EL (cell line): ENCODE results near the gene GUCY2F.
A peak's percentile ranks its signal among the peaks of the same experiment; 100 is the strongest.

Experiments
- DNase-seq: peaks from one replicate; pipeline ENCODE4 v3.0.0-alpha.2; 2016

Gene GUCY2F

DNA sequence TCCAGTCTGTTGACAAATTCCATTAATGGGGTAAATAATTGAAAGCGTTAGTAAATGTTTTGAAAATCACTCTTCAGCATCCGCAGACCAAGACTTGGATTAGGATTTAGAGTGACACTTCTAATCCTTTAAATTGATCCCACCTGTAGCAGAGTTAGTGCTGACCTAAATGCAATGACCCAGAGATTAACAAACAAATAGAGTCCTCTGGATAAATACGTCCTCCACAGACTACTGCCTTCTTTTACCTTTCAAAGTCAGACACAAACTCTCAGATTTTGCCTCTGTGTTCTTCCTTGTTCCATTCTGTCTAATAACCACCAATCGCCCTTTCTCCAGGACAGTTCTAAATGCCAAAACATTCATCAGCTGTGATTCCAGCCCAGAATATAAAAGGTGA is at the start of gene GUCY2F:
GUCY2F (minus strand) TSS at position 101 of the 400 bp plus-strand sequence. CDS start 6,150 bp downstream, outside the sequence.
- DNase-seq, result no peak

DNA sequence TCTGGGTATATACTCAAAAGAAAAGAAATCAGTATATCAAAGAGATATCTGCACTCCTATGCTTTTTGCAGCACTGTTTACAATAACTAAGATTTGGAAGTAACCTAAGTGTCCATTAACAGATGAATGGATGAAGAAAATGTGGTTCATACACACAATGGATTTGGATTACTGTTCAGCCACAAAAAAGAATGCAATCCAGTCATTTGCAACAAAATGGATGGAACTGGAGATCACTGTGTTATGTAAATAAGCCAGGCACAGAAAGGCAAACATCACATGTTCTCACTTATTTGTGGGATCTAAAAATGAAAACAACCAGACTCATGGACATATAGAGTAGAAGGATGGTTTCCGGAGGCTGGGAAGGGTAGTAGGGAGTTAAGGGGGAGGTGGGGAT is 37.1 kb upstream of the GUCY2F start:
- no peak for DNase-seq

DNA sequence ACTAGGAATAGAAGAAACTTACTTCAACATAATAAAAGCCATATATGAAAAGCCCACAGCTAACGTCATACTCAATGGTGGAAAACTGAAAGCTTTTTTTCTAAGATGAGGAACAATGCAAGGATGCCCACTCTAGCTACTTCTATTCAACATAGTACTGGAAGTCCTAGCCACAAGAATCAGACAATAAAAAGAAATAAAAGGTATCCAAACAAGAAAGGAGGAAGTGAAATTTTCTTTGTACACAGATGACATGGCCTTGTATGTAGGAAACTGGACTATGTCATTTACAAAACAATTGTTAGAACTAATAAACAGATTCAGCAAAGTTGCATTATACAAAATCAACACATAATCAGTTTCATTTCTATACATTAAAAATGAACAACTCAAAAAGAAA is 29.2 kb upstream of the GUCY2F start:
- no peak for DNase-seq

DNA sequence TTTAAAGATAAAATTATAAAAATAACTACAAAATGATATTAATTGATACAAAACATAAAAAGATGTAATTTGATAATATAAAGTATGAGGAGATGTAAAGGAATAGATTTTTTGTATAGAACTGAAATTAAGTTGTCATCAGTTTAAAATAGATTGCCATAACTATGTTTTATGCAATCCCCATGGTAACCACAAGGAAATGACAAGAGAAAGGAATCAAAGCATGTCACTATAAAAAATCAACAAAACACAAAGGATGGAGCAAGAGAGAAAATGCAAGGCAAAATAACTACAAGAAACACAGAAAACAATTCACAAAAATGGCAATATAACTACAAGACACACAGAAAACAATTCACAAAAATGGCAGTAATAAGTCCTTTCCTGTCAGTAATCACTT is 27.0 kb upstream of the GUCY2F start:
- DNase-seq, result no peak

DNA sequence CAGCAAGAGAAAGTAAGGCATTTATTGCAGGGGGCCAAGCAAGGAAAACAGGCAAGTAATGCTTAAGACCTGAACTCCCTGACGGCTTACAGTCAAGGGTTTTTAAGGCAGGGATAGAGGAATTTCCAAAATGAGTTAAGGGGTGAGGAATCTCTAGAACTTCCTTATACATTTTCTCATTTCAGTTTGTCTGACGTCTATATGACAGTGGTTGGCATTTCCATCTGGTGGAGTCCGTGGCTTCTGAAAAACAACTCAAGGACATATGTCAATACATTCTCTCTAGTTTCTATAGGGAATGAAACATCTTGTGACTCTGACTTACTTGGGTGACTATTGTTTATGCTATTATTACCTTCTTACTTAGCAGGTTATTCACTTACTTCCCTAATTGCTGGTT is 19.3 kb upstream of the GUCY2F start:
- DNase-seq, result no peak

DNA sequence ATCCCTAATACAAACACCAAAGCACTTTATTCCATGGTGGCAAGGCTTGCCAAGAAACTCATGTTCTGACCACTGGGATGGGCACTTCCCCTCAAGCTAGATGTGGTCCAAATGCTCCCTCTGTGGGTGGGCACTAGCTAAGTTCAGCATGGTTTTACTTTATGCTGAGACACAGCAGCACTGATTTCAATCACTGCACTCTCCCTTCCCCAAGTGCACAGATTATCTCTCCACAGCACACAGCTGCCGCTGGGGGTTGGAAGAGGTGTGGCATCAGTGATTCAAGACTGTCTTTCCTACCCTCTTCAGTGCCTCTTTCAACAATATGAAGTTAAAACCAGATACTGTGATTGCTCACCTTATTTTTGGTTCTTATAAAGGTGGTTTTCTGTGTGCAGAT is 16.5 kb upstream of the GUCY2F start:
- no peak for DNase-seq

DNA sequence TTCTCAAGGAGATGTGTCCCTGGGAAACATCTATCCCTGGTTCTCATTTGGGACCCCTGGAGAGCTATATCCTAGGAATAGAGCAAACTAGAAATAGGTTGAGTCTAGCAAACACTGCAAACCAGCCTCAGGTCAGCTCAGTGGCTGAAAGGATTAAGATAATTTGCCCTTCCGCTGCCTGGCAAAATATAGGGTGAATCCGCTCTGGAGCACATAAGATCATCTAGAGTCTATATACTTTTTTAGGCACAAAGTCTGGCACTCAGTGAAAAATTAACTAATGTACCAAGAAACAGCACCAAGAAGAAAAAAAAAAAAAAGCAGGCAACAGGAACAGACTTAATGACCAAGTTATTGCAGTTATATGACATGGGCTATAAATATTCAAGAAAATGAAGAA is 7.3 kb upstream of the GUCY2F start:
- DNase-seq, result no peak

DNA sequence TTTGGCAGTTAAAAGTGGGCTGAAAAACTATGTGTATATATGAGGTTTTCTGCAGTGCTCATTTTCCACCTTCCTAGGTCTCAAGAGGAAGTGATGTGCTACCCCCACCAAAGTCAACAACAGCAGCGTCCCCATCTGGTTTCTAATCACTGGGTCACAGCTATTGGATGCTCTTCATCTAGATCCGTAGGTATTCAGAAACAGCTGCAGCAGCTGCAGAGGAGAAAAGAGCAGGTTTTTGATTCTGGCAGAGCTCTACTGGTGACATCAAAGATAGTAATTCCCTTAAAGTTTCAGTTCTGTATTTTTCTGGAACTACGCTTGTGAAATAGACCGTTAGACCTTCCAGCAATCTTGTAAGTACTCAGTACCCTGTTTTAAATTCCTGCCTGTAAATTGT is 5.8 kb upstream of the GUCY2F start:
- no peak for DNase-seq

DNA sequence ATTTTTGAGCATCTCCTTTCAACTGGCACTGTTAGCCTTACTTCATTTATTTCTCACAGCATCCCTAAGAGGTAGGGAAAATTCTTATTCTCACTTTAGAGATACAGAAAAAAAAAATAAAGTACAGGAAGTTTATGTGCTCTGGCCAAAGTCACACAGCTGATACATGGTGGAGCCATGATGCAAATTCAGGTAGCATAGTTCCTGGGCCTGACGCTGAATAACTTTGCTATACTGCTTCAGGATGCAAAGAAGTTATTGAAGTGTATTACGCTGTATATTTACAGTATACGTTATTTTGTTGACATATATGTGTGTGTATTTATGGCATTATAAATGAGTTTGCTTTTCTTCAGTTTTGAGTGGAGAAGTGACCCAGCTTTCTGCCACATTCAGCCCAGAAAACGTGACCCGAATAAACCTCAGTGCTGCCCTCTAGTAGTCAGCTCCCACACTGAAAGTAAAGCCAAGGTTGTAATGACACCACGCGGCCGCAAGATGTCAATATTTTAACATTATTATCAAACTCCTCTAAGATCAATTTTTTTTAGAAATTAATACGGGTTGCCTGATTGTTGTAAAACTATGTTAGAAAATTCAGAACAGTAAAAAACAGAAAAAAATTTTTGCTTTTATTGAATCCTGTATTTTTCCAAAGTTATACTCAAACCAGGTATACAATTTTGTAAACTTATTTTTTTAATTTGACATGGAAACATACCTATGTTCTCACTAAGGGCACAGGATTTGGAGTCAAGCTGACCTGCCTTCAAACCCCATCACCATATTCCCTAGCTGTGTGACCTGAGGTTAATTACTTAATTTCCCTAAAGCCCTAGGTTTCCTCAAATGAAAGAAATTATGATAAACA is 3.8 kb upstream of the GUCY2F start:
- DNase-seq, result peak; percentile 55

DNA sequence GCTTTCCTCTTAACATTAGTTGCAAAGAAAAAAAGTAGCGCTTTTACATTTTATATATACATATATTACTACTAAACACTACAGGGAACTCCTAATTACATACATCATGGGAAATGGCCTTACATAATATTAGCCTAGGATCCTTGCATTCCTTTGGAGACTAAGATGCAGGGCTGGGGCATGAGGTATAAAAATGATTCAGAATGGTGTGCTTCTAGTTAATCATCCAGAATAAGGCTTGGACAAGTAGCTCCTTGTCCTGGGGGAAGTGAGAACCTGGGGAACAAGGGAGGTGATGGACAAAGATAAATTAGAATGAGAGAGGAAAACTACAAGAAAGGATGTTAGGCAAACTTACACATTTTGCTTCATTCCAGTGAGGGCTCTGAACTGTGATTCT is 3.0 kb upstream of the GUCY2F start:
- no peak for DNase-seq

DNA sequence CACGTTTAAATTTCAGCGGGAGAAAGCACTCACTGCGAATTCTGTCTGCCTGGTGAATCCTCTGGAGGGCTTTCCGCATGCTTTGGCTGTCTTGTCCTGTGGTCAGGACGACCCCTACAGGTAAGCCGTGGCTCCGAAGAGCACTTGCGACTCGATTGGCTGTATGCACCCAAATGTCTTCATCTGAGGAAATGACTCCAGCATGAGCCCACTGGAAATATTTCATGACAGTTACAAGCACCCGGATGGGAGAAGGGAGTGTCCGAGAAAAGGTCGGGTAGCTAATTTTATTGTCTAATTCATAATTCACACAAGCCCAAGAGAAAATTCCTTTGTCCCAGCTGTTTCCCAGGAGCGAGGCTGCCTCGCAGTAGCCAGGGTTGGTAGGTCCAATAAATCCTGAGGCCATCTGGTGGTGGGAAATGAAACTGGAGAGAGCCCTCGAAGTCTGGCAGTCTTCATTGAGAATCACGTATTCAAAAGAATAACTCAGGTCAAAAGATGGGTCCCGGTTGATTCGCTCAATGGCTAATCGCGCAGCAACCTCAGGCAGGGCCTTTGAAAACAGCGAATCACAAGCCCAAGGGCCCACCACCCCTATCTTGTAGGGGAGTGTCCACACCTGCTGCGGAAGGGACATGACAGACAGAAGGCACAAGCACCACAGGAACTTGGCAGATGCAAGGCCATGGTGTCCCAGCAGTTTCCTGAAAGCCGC is 6.6 kb downstream of the GUCY2F start:
- DNase-seq, result peak; percentile 47

DNA sequence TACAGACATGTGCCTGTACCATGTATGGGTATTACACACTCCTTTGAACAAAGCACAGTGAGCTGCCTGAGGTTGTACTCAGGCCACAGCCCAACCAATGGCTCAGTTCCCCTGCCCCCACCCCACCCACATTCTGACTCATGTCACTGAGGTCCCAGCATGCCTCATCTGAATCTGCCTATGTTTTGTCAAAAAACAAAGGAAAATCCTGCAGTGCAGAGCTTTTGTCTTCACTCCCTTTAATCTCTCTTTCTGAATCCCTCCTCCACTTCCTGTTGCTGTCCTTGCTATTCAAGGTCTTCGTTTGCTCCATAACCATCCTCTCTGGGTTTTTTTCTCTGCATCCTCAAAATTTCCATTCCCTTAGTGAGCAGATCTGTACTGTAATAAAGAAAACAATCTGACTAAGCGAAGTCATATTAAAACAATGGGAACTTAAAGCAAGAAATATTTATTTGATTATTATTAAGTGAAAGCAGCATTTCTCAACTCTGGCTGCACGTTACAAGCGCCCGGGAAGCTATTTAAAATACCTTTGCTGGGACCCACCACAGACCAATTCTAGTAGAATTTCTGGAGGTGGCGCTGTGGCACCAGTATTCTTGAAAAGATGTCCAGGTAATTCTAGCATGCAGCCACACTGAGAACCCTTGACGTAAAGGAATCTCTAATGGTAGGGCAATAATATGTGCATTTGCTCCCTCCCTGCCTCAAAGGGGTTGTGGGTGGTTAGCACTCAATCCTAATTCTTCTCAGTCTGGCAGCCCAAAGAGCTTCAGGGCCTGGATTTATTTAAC is 8.7 kb downstream of the GUCY2F start:
- peak; percentile 16 for DNase-seq

DNA sequence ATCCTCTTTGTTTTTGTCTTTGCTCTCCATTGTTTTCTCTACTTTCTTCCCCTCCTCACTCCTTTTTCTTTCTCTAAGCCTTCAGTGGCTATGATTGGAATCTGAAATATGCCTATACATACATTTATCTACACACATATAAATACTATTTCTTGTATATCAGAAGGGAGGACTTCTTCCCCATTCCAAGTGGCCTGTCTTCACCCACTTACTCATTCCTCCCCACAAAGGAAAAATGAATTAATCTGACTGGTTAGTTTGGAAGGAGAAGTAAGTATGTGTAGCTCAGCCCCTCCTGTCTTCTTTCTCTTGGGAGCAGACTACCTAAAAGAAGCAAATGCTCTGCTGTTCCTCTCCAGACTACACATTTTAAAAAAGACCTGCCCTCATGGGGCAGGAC is 17.7 kb downstream of the GUCY2F start:
- no peak for DNase-seq

DNA sequence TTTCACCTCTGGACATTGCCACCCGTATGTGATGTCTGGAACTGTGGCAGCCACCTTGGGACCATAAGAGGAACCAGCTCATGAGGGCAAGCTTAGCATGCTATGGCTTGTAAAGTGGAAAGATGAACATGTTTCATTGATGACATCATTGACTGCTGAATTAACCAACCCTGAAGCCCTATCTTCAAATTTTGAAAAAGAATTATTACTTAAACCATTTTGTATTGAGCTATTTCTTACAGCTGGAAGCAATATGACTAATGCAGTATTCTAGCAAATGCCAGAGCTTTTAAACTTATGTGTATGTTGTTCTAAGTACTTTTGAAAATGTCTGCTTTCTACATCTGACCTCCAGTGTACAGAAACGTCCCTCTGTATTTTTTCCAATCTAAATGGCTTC is 18.1 kb downstream of the GUCY2F start:
- no peak for DNase-seq

DNA sequence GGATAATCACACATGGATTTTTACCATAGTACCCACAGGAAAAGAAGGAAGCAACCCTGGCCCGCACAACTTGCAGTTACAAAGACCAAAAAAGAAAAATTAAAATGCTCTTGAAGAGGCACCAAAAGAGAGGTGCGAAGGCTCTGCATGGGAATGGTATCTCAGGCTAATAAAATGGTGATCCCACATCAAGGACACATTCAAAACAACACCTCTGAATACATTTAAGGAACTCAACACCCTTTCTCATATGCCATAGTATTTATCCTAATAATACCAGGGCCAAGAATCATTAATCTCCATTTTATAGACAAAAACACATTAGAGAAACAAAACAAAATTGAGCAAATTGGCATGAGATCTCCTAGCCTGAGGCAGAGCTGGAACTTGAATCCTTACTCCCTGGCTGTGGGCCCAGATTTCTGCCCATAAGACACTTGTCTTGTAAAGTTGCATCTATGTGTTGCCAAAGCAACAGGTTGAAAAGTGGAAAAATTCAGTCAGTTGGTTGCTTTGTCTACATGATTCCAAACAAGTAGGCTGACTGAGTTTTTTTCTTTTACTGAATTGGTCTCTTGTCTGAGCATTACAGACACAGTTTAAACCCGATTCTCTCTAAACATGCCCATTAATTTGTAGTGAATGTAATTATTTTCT is 33.5 kb downstream of the GUCY2F start:
- DNase-seq, result no peak

DNA sequence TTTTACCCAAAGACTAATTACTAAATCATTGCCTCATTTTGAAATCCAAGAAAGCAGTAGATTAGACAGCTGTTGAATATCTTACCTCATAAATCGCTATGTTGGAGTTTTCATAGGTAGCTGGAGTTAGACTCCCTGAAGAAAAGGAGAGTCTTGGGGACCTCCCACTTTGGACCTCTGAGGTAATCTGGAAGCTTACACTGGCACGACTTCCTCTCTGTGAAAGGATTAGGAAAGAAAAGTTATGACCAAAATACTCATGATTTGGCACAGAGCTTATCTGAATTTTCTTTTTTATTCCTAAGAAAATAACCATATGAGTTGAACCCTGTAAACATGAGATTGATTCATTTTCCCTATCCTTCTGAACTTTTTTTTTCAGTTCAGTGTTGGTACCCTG is 40.6 kb downstream of the GUCY2F start:
- no peak for DNase-seq

DNA sequence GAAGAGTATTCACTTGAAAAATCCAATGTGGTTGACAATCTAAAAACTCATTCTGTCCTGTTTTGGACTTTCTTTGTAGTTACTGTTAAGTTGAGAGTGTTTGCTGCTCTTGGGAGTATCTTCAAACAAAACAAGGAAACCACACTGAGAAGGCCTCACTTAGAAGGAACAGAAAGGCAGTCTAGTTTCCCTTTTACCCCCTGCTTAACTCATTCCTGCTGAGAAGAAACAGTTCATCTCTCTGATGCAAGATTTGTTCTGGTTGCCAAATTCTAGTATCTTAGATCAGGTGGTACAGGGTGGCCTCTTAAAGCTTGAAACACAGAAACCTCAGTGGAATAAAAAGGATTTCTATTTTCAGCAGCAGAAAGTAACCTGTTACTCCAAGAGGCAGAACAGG is 41.4 kb downstream of the GUCY2F start:
- DNase-seq, result no peak

DNA sequence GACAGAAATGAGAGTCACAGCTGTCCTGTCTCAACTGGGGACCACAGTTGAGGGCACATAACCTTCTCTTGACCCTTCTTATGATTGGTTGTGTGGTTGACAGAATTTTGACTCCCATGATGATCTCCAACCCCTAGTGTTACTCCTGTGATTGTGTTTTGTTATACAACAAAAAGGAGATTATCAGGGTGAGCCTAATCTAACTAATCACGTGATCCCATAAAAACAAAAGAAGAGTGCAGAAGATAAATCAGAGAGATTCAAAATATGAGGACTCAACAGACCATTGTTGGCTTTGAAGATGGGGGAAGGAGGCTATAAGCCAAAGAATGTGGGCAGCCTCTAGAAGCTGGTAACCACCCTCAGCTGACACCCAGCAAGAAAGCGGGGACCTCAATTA is 72.7 kb downstream of the GUCY2F start:
- DNase-seq, result no peak

DNA sequence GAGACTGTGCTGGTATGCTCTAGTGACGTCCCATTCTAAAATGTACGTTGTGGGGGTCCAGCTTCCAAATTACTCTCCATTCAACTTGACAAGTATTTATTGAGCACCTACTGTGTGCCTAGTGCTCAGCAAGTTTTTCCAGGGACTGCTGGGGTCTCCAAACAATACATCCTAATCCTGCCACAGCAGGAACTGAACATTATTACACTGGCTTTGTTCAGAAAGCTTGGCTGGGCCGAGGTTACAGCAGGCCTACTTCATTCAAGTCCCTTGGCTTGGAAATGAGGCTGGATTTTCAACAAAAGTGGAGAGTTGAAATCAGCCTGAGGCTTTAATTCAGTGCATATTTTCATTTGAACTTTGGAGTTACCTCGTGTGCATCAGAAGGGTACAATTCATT is 78.0 kb downstream of the GUCY2F start:
- no peak for DNase-seq

DNA sequence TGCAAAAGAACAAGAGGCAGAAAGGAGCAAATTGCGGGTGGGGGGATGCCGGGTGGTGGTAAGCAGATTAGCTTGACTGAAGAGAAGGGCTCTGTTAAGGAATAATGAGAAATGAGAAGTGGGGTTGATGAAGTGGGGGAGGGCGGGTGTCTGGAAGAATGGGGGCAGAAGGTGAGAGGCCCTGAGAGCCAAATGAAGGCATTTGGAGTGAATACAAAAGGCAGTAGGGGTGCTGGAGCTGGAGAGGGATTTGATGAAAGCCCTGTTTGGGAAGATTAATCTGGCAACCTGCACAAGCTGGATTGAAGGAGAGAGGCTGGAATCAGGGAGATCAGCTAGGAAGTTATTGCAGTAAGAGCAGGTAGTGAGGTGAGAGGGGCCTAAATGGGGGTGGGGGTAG is 82.1 kb downstream of the GUCY2F start:
- DNase-seq, result no peak

DNA sequence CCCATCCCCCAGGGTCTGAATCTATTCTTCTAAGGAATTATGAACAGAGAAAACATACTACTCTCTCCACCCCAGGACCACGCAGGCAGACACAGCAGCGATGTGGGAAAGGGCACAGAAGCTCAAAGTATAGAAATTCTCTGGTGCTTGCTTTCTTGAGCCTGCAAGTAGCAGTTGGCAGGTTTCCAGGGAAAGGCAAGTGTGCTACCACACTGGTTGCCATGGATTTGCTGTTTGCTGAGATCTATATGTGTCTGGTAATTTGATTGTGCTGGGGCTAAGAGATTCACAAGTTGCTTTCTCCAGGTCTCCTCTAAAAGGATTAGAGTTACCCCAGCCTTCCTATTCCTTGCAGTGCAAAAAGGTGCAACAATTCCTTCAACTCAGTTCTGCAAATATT is 83.1 kb downstream of the GUCY2F start:
- no peak for DNase-seq

DNA sequence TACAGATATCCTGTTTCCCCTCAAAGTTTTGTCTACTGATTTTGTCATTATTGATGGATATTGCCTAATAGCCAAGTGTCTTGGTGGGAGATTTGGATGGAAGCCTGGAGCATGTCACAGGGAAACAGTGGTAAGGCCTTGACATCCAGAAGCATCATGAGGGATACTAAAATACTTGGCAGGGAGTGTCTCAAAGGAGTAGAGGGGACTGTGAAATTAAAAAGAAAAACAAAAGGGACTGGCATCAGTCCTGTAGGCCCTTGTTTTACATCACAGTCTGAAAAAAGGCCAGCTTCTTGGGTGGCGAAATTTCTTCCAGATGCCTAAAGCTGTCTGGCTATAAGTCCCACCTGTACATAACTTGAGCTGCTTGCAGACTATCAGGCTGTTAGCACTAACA is 83.8 kb downstream of the GUCY2F start:
- DNase-seq, result no peak

DNA sequence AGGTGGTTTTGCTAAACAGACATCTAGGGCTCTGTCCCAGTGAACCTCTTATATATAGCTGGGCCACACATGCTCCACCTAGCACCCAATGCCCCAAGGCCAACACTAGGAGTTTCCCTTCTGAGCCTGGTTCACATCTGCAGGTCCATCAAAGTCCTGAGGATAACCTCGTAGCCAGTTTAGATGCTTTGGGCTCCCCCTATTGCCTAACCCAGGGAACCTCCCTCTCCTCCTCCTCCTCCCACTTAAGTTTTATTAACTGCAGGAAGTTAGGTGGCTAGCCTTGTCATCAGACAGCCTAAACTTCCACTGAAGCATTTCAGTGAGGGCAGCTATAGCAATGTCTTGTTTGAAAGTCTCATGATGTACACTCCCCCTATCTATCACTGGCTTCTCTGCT is 88.0 kb downstream of the GUCY2F start:
- DNase-seq, result peak; percentile 4
